Stimulated activated memory B cell treated with anti-CD40 and anti-IgM and Interleukin-4, amounts not matched to agents 10 μg/mL and 1 μg/mL and 100 μg/mL, for 72 hours (primary cell): ENCODE data around the gene AOAH.

Experiments
- ATAC-seq: fragments of 150-1000 bp; cut with Tn5 transposase; 2 replicates; pipeline ENCODE4 v1.10.0; 2021
- H3K27ac Mint-ChIP-seq: one replicate; pipeline ENCODE4 v1.8.0; 2022; ENCODE audit warnings: mild to moderate bottlenecking, mixed read lengths
- H3K27me3 Mint-ChIP-seq: one replicate; pipeline ENCODE4 v1.8.0; 2022; ENCODE audit warnings: mixed read lengths
- H3K36me3 Mint-ChIP-seq: one replicate; pipeline ENCODE4 v1.8.0; 2022; ENCODE audit warnings: mixed read lengths
- H3K4me1 Mint-ChIP-seq: one replicate; pipeline ENCODE4 v1.8.0; 2022; ENCODE audit warnings: mixed read lengths
- H3K4me3 Mint-ChIP-seq: one replicate; pipeline ENCODE4 v1.8.0; 2022; ENCODE audit warnings: mild to moderate bottlenecking, moderate library complexity, mixed read lengths
- H3K9me3 Mint-ChIP-seq: one replicate; pipeline ENCODE4 v1.8.0; 2022; ENCODE audit warnings: mixed read lengths

Gene AOAH

GRCh38 chr7:36602511-36602910 is 121.8 kb downstream of the AOAH start:
- ATAC-seq, result no peak
- Mint-ChIP-seq H3K27ac (no peak overlapping the region), H3K27me3 (peaks cover 23% of the 10 kb centered on the region), H3K36me3 (no peaks in the 10 kb centered on the region), H3K4me1 (peaks cover 12% of the 10 kb centered on the region), H3K9me3 (no peaks in the 10 kb centered on the region), H3K4me3 (no peak overlapping the region)

- H3K4me1 Mint-ChIP-seq, result peaks cover 12% of the 10 kb centered on the region
- no peaks in the 10 kb centered on the region for H3K36me3 Mint-ChIP-seq
- H3K4me3 Mint-ChIP-seq, result no peak overlapping the region
- H3K27ac Mint-ChIP-seq, result no peak overlapping the region
- no peaks in the 10 kb centered on the region for H3K9me3 Mint-ChIP-seq
- peaks cover 18% of the 10 kb centered on the region for H3K27me3 Mint-ChIP-seq
- no peak for ATAC-seq
Measured at GRCh38 chr7:36601601-36602000, 122.7 kb downstream of the AOAH start.

GRCh38 chr7:36600869-36601530 is 123.3 kb downstream of the AOAH start:
- Mint-ChIP-seq H3K4me3 (no peak overlapping the region), H3K27me3 (peaks cover 15% of the 10 kb centered on the region), H3K4me1 (peaks cover 12% of the 10 kb centered on the region), H3K36me3 (no peaks in the 10 kb centered on the region), H3K9me3 (no peaks in the 10 kb centered on the region), H3K27ac (no peak overlapping the region)
- ATAC-seq, result peak; percentile 18

GRCh38 chr7:36600314-36600682 is 124.0 kb downstream of the AOAH start:
- H3K4me3 Mint-ChIP-seq, result no peak overlapping the region
- H3K27me3 Mint-ChIP-seq, result peaks cover 15% of the 10 kb centered on the region
- no peaks in the 10 kb centered on the region for H3K9me3 Mint-ChIP-seq
- no peaks in the 10 kb centered on the region for H3K36me3 Mint-ChIP-seq
- H3K4me1 Mint-ChIP-seq, result peaks cover 12% of the 10 kb centered on the region
- H3K27ac Mint-ChIP-seq, result no peak overlapping the region
- no peak for ATAC-seq

GRCh38 chr7:36599645-36600313 is 124.5 kb downstream of the AOAH start:
- Mint-ChIP-seq H3K27ac (no peak overlapping the region), H3K36me3 (no peaks in the 10 kb centered on the region)
- ATAC-seq, result no peak

GRCh38 chr7:36598054-36598674 is 126.1 kb downstream of the AOAH start:
- Mint-ChIP-seq H3K36me3 (no peaks in the 10 kb centered on the region), H3K4me3 (no peak overlapping the region), H3K9me3 (no peaks in the 10 kb centered on the region), H3K27ac (no peak overlapping the region), H3K27me3 (peaks cover 10% of the 10 kb centered on the region), H3K4me1 (peaks cover 12% of the 10 kb centered on the region)
- no peak for ATAC-seq

More at GRCh38 chr7:36599645-36600313, 124.5 kb downstream of the AOAH start:
- Mint-ChIP-seq H3K9me3 (no peaks in the 10 kb centered on the region), H3K27me3 (peaks cover 15% of the 10 kb centered on the region), H3K4me3 (no peak overlapping the region), H3K4me1 (peaks cover 12% of the 10 kb centered on the region)

- Mint-ChIP-seq H3K4me3 (no peak overlapping the region), H3K4me1 (peaks cover 12% of the 10 kb centered on the region), H3K27me3 (peaks cover 9% of the 10 kb centered on the region), H3K36me3 (no peaks in the 10 kb centered on the region), H3K9me3 (no peaks in the 10 kb centered on the region), H3K27ac (no peak overlapping the region)
- no peak for ATAC-seq
Measured at GRCh38 chr7:36597090-36597773, 127.1 kb downstream of the AOAH start.

- Mint-ChIP-seq H3K4me3 (no peak overlapping the region), H3K9me3 (peaks cover 5% of the 10 kb centered on the region), H3K27ac (no peak overlapping the region), H3K27me3 (peaks cover 8% of the 10 kb centered on the region), H3K4me1 (no peaks in the 10 kb centered on the region), H3K36me3 (peaks cover 7% of the 10 kb centered on the region)
- no peak for ATAC-seq
Measured at GRCh38 chr7:36594445-36594844, 129.8 kb downstream of the AOAH start.

GRCh38 chr7:36591636-36592035 is 132.7 kb downstream of the AOAH start:
- Mint-ChIP-seq H3K4me3 (no peak overlapping the region), H3K36me3 (peaks cover 7% of the 10 kb centered on the region), H3K4me1 (no peaks in the 10 kb centered on the region), H3K9me3 (peaks cover 5% of the 10 kb centered on the region), H3K27ac (no peak overlapping the region), H3K27me3 (peaks cover 8% of the 10 kb centered on the region)
- ATAC-seq, result no peak

- Mint-ChIP-seq H3K27me3 (peaks cover 8% of the 10 kb centered on the region), H3K9me3 (peaks cover 5% of the 10 kb centered on the region), H3K4me3 (no peak overlapping the region), H3K4me1 (no peaks in the 10 kb centered on the region), H3K36me3 (peaks cover 7% of the 10 kb centered on the region), H3K27ac (no peak overlapping the region)
- ATAC-seq, result no peak
Measured at GRCh38 chr7:36589391-36589790, 134.9 kb downstream of the AOAH start.

GRCh38 chr7:36583318-36583717 is 141.0 kb downstream of the AOAH start:
- Mint-ChIP-seq H3K27me3 (no peaks in the 10 kb centered on the region), H3K4me1 (no peaks in the 10 kb centered on the region), H3K9me3 (peaks cover 4% of the 10 kb centered on the region), H3K36me3 (peaks cover 9% of the 10 kb centered on the region), H3K4me3 (no peak overlapping the region), H3K27ac (no peak overlapping the region)
- no peak for ATAC-seq

- no peaks in the 10 kb centered on the region for H3K4me1 Mint-ChIP-seq
- no peak for ATAC-seq
- peaks cover 26% of the 10 kb centered on the region for H3K36me3 Mint-ChIP-seq
- H3K9me3 Mint-ChIP-seq, result peaks cover 9% of the 10 kb centered on the region
- H3K27ac Mint-ChIP-seq, result no peak overlapping the region
- H3K27me3 Mint-ChIP-seq, result peaks cover 28% of the 10 kb centered on the region
- no peak overlapping the region for H3K4me3 Mint-ChIP-seq
Measured at GRCh38 chr7:36575832-36576231, 148.5 kb downstream of the AOAH start.

- Mint-ChIP-seq H3K27ac (no peak overlapping the region), H3K27me3 (peaks cover 28% of the 10 kb centered on the region), H3K4me3 (no peak overlapping the region), H3K36me3 (peaks cover 16% of the 10 kb centered on the region), H3K9me3 (peaks cover 5% of the 10 kb centered on the region), H3K4me1 (no peaks in the 10 kb centered on the region)
- no peak for ATAC-seq
Measured at GRCh38 chr7:36573066-36573465, 151.2 kb downstream of the AOAH start.

- Mint-ChIP-seq H3K27ac (no peak overlapping the region), H3K36me3 (peaks cover 10% of the 10 kb centered on the region), H3K4me3 (no peak overlapping the region), H3K9me3 (peaks cover 2% of the 10 kb centered on the region), H3K27me3 (peaks cover 28% of the 10 kb centered on the region), H3K4me1 (no peaks in the 10 kb centered on the region)
- ATAC-seq, result no peak
Measured at GRCh38 chr7:36571190-36571560, 153.1 kb downstream of the AOAH start.

GRCh38 chr7:36570528-36571189 is 153.6 kb downstream of the AOAH start:
- H3K9me3 Mint-ChIP-seq, result peaks cover 2% of the 10 kb centered on the region
- no peaks in the 10 kb centered on the region for H3K4me1 Mint-ChIP-seq
- peaks cover 10% of the 10 kb centered on the region for H3K36me3 Mint-ChIP-seq
- H3K4me3 Mint-ChIP-seq, result no peak overlapping the region
- peaks cover 28% of the 10 kb centered on the region for H3K27me3 Mint-ChIP-seq
- no peak for ATAC-seq
- no peak overlapping the region for H3K27ac Mint-ChIP-seq
